GM18520 (cell line): Measurements from ENCODE around the gene AJAP1.

Experiments used
- ATAC-seq: cut with Tn5 transposase; IDR thresholded peaks from one replicate; pipeline ENCODE4 v1.9.1; 2021; ENCODE audit not compliant: unreplicated experiment

Gene AJAP1

GRCh38 chr1:4728319-4729089 is 74.1 kb downstream of the AJAP1 start:
- no peak for ATAC-seq

GRCh38 chr1:4729090-4729471 is 74.7 kb downstream of the AJAP1 start:
- ATAC-seq, result no peak

- ATAC-seq, result no peak
These were observed 75.7 kb downstream of the AJAP1 start for GRCh38 chr1:4730078-4730477.

GRCh38 chr1:4733446-4734177 is 79.2 kb downstream of the AJAP1 start:
- ATAC-seq, result no peak

- ATAC-seq, result no peak
These were observed 79.8 kb downstream of the AJAP1 start for GRCh38 chr1:4734219-4734618.

GRCh38 chr1:4734791-4735190 is 80.4 kb downstream of the AJAP1 start:
- ATAC-seq, result no peak

- ATAC-seq, result no peak
These were observed 81.8 kb downstream of the AJAP1 start for GRCh38 chr1:4736254-4736653.

GRCh38 chr1:4741876-4742423 is 87.5 kb downstream of the AJAP1 start:
- no peak for ATAC-seq

GRCh38 chr1:4743978-4744750 is 89.8 kb downstream of the AJAP1 start:
- no peak for ATAC-seq

- no peak for ATAC-seq
These were observed 91.2 kb downstream of the AJAP1 start for GRCh38 chr1:4745560-4745959.

GRCh38 chr1:4749406-4749805 is 95.0 kb downstream of the AJAP1 start:
- no peak for ATAC-seq

- no peak for ATAC-seq
These were observed 95.8 kb downstream of the AJAP1 start for GRCh38 chr1:4750177-4750576.

GRCh38 chr1:4752059-4752458 is 97.7 kb downstream of the AJAP1 start:
- no peak for ATAC-seq

- ATAC-seq, result no peak
These were observed 100.4 kb downstream of the AJAP1 start for GRCh38 chr1:4754816-4755215.

GRCh38 chr1:4755301-4755845 is 101.0 kb downstream of the AJAP1 start:
- no peak for ATAC-seq

GRCh38 chr1:4755864-4756504 is 101.6 kb downstream of the AJAP1 start:
- no peak for ATAC-seq

GRCh38 chr1:4756851-4757580 is 102.6 kb downstream of the AJAP1 start:
- ATAC-seq, result no peak

- ATAC-seq, result no peak
These were observed 105.3 kb downstream of the AJAP1 start for GRCh38 chr1:4759671-4760070.

- no peak for ATAC-seq
These were observed 105.7 kb downstream of the AJAP1 start for GRCh38 chr1:4760088-4760487.

GRCh38 chr1:4761324-4761723 is 106.9 kb downstream of the AJAP1 start:
- no peak for ATAC-seq
